Activated CD8-positive, alpha-beta memory T cell treated with anti-CD3 and anti-CD28 coated beads for 1 hour (primary cell): ENCODE results near the gene MAPKAP1.

Experiments
- DNase-seq, 2 donors: peaks; one replicate each; pipeline ENCODE4 v3.0.0-alpha.2; 2020; ENCODE audit warnings: low read depth in 1 of 2; ENCODE audit errors: extremely low read depth in 1 of 2

MAPKAP1 gene

DNA sequence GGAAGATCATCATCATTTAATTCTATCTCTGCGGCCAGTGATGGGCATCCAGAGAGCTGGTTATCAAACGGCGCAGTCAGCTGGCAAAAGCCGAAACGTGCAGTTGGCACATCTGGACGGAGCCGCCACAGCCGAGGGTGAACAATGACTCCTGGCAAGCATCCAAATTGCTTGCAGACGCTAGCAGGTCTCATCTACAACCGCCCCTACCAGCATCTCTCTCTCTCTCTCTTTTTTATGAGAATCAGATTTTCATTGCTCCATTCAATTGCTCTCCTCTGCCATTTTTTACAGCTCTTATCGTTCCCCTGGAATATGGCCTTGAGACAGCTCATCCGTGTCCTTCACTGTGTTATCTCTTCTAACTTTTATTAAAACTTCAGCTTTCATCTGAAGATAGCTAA, 165.2 kb downstream of the MAPKAP1 start:
- DNase-seq = no peak

GRCh38 chr9:125540497-125540896, 166.5 kb downstream of the MAPKAP1 start:
- no peak for DNase-seq

GRCh38 chr9:125538092-125538473, 168.9 kb downstream of the MAPKAP1 start:
- DNase-seq = no peak

GRCh38 chr9:125537442-125538091, 169.4 kb downstream of the MAPKAP1 start:
- no peak for DNase-seq

DNA sequence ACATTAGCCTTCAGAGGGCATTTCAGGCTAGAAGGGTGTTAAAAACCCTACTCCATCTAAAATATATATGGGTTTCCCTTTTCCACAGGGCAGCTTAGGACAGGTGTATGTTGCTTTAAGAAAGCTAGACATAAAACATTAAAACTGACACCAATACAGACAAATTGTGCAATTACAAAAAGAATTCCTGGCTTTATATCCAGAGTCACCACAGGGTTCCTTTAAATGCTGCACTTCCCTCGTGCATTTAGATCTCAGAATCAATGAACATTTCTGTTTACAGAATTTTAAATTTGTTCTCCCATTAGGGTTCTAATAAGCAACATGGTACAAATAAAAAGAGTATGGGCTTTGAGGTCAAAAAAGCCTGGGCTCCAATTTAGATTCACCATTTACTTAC, 170.2 kb downstream of the MAPKAP1 start:
- no peak for DNase-seq

DNA sequence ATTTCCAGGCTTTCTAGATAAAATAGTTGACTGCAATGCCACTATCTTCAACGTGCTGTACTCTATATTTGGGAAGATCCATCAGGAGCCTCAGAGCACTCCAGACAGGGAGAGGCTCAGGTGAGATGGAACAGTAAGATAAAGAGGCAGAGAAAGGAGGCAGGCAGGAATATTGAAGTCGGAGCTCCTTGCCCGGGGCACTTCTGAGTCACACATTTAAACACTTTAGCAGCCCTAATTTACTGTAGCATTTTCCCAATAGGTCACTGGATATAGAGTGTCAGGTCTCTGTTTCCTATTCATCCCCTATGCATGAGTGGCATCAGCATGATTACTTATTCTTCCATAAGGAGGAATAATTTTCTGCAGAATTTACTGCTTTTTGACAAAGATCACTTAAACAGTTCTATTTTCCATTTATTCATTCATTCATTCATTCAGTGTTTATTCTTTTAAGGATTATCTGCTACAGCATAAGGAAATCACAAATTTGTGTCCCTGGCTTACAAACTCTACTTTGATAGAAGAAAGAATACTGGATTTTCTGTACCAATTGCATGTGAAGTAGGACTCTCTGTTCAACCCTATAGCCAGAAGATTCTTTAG, 170.7 kb downstream of the MAPKAP1 start:
- DNase-seq = no peak

GRCh38 chr9:125534971-125535701, 171.9 kb downstream of the MAPKAP1 start:
- DNase-seq = no peak

DNA sequence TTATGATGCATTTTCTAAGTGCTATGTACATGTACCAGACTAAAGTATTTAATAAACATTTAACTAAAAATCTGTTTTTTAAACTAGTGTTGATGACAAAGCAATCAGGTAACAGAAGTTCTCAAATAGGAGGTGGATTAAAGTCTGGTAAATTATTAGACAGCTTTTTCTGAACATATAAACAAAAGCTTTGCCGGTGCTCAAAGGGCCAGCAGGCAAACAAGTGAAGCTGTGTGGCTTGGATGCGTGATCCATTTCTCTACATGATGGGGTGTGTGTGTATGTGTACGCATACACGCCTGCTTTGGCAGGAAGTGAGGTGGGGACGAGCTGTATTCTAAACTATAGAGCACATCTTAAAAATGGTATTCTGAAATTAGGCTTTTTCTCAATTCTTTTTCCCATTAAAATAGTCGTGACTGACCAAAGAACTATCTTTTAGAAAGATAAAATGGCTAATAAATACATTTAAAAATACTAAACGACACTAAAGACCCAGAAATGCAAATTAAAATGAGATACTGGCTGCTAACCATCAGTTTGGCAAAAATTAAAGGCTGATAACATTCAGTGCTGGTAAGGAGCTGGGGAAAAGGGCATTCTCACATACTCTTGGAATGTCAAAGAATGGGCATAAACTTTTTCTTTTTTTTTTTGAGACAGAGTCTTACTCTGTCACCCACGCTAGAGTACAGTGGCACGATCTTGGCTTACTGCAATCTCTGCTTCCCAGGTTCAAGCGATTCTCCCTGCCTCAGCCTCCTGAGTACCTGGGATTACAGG, 174.0 kb downstream of the MAPKAP1 start:
- DNase-seq = no peak

GRCh38 chr9:125532412-125532811, 174.6 kb downstream of the MAPKAP1 start:
- DNase-seq = no peak

DNA sequence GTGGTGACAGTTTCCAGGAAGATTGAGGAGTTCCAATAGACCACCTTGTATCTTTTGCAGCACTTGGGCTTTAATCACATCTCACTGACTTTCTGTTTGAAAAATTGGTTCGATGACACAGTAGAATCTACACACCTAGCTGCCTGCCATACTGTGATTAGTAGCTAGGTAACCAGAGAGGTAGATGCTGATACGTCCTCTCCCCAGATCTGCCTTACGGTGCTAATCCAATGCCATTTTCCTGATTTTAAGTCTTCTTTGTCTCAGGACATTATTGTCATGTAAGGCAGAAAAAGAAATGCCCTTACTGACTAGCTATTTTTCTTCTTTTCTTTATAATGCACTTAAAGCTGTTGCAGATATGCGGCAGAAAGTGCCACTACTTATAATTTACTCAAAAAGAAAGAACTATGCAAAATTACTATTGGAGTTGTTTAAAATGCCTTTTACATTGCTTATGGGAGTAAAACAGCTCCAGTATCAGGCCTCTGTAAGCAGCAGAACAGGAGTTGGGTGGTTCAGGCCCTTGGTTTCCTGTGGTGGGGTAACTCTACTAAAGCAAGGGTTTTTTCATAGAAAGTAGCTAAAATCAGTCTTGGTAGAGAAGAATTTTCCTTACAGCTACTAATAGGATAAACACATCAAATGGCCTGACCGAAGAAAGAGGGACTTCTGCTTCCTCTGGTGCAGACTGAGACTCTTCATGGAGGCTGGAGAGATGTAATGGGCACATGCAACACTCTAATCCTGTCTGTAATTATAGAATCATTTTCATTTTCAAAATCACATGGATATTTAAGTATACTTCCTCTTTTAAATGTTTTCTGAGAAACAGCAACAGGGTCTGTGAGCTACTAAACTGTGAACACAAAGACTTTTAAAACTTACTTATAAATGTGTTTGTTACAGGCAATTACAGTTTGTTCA, 177.2 kb downstream of the MAPKAP1 start:
- DNase-seq = no peak

DNA sequence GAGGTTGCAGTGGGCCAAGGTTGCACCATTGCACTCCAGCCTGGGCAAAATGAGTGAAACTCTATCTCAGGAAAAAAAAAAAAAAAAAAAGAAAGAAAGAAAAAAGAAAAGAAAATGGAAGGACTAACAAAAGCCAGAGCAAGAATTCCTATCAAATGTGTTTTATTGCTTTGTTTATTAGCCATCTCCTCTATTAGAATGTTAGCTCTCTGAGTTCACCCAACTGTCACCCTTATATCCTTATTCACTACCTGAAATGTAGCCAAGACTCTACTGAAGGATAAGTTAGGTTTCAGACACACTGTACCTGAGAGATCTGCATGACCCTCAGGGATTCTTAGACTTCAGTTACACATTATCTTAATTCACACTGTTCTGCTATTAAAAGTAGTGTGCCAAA, 177.9 kb downstream of the MAPKAP1 start:
- DNase-seq = no peak

DNA sequence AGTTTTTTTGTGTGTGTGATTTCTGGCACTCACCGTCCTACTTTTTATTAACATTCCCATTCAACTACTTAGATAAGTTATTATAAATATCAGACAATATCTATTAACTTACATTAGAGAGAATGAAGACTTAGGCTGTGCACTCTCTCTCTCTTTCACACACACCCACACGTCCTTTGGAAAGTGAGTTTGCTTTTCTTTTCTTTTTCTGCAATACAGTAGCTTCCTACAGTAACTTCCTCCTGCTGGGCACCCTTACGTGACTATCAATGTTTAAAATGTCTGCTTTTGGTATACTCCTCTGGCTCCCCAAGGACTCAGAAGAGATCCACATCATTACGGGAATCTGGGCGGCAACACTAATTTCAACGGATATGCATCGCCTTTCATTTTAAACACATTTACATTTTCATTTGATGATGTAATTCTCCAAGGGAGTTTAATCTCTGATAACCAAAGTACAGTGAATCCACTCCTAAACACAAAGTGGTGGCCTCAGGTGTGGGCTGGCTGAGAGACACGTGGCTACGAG, 179.5 kb downstream of the MAPKAP1 start:
- no peak for DNase-seq

DNA sequence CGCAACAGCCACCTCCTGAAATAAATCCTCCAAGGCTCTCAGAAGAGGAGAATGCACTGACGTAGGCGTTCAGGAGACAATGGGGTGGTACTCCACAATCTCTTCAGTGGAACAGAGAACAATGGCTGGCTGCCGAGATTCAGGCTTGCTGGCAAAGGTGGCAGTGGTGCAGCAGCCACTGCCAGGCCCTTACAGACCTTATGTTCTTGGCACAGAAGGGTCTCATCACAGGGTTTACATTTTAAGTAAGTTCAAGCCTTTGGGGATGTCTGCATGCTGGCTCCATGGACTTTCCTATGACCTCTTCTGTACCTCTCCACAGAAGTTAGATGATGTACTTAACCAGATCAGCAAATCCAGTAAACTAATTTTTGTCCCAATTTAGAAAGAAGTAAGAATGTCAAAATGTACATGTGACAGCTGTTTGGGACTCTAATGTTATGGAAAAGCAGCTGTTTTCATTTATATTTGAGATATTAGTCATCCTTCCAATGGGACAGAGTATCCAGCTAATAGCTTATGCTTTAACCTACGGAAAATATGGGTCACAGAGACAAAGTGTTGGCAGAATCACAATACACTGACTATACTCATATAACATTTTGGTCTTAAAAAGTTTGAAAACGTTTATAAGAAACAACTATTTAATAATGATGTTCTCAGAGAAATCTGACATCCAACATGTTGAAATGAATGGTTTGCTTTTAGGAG, 180.9 kb downstream of the MAPKAP1 start:
- no peak for DNase-seq

GRCh38 chr9:125524583-125525355, 182.2 kb downstream of the MAPKAP1 start:
- DNase-seq = no peak

GRCh38 chr9:125523681-125524080, 183.3 kb downstream of the MAPKAP1 start:
- no peak for DNase-seq

- DNase-seq = no peak
Measured at GRCh38 chr9:125522328-125522725, 184.7 kb downstream of the MAPKAP1 start.

DNA sequence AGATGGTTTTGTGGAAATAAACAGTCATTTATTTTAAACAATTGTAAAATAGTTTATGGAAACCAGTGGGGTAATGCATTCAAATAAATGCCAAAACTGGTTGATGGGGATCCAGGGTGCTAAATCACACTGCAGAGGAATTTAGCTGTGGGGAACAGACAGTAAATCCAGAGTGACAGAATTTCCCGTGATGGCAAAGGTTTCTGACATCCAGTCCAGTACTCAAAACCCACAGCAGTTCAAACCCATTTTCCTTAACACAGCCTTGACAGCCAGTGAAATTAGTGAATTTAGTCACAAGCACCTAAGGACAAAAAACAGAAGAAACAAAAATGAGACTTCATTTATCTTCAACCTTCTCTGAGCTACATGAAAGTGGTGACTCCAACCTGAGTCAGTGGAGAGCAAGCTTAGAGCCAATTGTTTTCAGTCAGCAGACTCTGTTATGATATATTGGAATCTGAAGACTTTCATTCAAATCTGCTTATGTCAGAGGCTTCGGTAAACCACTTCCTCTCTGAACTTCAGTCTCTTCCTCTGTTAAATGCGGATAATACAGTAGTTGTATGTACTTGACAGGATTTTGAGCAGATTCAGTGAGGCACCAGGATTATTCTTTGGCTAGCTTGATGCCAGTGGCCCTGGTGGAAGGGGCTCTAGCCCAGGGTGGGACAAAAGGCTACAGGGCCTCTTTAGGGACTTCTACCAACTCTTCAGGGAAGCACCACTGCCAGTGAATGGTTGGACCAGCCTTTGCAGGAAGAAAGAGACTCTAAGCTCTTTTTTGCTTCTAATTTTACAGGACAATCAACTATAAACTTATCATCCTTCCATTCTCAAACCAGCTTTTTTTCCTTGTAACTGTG, 185.3 kb downstream of the MAPKAP1 start:
- no peak for DNase-seq

DNA sequence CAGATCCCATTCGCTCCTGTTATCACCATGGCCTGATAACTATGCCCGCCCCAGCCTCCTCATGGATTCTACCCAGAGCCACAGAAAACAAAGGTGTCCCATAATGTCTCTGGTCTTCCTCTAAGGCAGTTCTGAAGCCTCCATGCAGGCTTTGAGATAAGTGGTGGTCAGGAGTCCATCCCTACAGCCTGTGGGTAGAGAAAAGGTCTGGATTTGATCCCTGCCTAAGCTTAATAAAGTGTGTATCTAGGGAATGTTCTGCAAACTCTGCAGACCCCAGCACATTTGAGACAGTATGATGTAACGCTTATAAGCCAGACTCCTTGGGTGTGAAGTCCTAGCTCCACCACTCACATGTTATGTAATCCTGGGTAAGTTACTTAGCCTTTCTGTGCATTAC, 187.3 kb downstream of the MAPKAP1 start:
- DNase-seq = no peak
